SK-N-SH treated with all-trans-retinoic acid at 6 μM for 48 hours (cell line): ENCODE results near the gene MAPK8.

Experiments used
- ARNTL ChIP-seq: fragments of 450-650 bp; formaldehyde crosslinking; IDR thresholded peaks from 2 replicates; pipeline ENCODE4 v1.5.0; 2020; ENCODE audit warnings: low read depth, mild to moderate bottlenecking, moderate library complexity, borderline replicate concordance
- BACH2 ChIP-seq: fragments of 250-450 bp; sonication (Bioruptor Pico); IDR thresholded peaks from 2 replicates; pipeline ENCODE4 v1.9.0; 2021; ENCODE audit warnings: mild to moderate bottlenecking, borderline replicate concordance
- CSDC2 ChIP-seq: fragments of 250-450 bp; sonication (Bioruptor Pico); IDR thresholded peaks from 2 replicates; pipeline ENCODE4 v1.5.0; 2020; ENCODE audit warnings: mild to moderate bottlenecking, moderate library complexity
- OSR1 ChIP-seq: fragments of 250-450 bp; sonication (Bioruptor Pico); IDR thresholded peaks from 2 replicates; pipeline ENCODE4 v1.8.0; 2022; ENCODE audit warnings: moderate library complexity, mild to moderate bottlenecking, inconsistent platforms
- PPARA ChIP-seq: fragments of 250-450 bp; sonication (Bioruptor Pico); IDR thresholded peaks from 2 replicates; pipeline ENCODE4 v1.5.0; 2020; ENCODE audit warnings: mild to moderate bottlenecking, borderline replicate concordance
- RARB ChIP-seq: fragments of 250-450 bp; sonication (Bioruptor Pico); IDR thresholded peaks from 2 replicates; pipeline ENCODE4 v1.8.0; 2021; ENCODE audit warnings: mild to moderate bottlenecking, moderate library complexity
- ZFP3 ChIP-seq: fragments of 250-450 bp; sonication (Bioruptor Pico); IDR thresholded peaks from 2 replicates; pipeline ENCODE4 v1.5.0; 2020; ENCODE audit warnings: mild to moderate bottlenecking, moderate library complexity
- ZNF8 ChIP-seq: fragments of 450-650 bp; formaldehyde crosslinking; IDR thresholded peaks from 2 replicates; pipeline ENCODE4 v1.5.0; 2020; ENCODE audit warnings: mild to moderate bottlenecking, moderate library complexity
- TF ChIP-seq, protein P1 (sequence below): fragments of 250-450 bp; sonication (Bioruptor Pico); IDR thresholded peaks from 2 replicates; pipeline ENCODE4 v1.8.0; 2020; ENCODE audit warnings: mild to moderate bottlenecking, moderate library complexity, borderline replicate concordance
- TF ChIP-seq, protein P2 (sequence below): fragments of 250-450 bp; sonication (Bioruptor Pico); IDR thresholded peaks from 2 replicates; pipeline ENCODE4 v1.8.0; 2021; ENCODE audit warnings: low read depth, mild to moderate bottlenecking, moderate library complexity, borderline replicate concordance
- TF ChIP-seq, protein P3 (sequence below): fragments of 250-450 bp; sonication (Bioruptor Pico); IDR thresholded peaks from 2 replicates; pipeline ENCODE4 v1.5.0; 2020; ENCODE audit warnings: mild to moderate bottlenecking, moderate library complexity

GRCh38 chr10:48378675-48379074 is 72.2 kb downstream of the MAPK8 start:
- TF ChIP-seq, protein P1, sequence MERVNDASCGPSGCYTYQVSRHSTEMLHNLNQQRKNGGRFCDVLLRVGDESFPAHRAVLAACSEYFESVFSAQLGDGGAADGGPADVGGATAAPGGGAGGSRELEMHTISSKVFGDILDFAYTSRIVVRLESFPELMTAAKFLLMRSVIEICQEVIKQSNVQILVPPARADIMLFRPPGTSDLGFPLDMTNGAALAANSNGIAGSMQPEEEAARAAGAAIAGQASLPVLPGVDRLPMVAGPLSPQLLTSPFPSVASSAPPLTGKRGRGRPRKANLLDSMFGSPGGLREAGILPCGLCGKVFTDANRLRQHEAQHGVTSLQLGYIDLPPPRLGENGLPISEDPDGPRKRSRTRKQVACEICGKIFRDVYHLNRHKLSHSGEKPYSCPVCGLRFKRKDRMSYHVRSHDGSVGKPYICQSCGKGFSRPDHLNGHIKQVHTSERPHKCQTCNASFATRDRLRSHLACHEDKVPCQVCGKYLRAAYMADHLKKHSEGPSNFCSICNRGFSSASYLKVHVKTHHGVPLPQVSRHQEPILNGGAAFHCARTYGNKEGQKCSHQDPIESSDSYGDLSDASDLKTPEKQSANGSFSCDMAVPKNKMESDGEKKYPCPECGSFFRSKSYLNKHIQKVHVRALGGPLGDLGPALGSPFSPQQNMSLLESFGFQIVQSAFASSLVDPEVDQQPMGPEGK (CRISPR knock-in tag) = no peak
- TF ChIP-seq, protein P2, sequence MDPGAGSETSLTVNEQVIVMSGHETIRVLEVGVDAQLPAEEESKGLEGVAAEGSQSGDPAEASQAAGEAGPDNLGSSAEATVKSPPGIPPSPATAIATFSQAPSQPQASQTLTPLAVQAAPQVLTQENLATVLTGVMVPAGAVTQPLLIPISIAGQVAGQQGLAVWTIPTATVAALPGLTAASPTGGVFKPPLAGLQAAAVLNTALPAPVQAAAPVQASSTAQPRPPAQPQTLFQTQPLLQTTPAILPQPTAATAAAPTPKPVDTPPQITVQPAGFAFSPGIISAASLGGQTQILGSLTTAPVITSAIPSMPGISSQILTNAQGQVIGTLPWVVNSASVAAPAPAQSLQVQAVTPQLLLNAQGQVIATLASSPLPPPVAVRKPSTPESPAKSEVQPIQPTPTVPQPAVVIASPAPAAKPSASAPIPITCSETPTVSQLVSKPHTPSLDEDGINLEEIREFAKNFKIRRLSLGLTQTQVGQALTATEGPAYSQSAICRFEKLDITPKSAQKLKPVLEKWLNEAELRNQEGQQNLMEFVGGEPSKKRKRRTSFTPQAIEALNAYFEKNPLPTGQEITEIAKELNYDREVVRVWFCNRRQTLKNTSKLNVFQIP (CRISPR knock-in tag) = no peak
- TF ChIP-seq OSR1 = no peak
- TF ChIP-seq ARNTL (CRISPR knock-in tag) = no peak
- TF ChIP-seq BACH2 (CRISPR knock-in tag) = no peak
- no peak for TF ChIP-seq ZFP3 (CRISPR knock-in tag)
- TF ChIP-seq RARB (CRISPR knock-in tag) = no peak
- no peak for TF ChIP-seq PPARA (CRISPR knock-in tag)
- TF ChIP-seq CSDC2 (CRISPR knock-in tag) = no peak
- TF ChIP-seq ZNF8 (CRISPR knock-in tag) = no peak
- TF ChIP-seq, protein P3, sequence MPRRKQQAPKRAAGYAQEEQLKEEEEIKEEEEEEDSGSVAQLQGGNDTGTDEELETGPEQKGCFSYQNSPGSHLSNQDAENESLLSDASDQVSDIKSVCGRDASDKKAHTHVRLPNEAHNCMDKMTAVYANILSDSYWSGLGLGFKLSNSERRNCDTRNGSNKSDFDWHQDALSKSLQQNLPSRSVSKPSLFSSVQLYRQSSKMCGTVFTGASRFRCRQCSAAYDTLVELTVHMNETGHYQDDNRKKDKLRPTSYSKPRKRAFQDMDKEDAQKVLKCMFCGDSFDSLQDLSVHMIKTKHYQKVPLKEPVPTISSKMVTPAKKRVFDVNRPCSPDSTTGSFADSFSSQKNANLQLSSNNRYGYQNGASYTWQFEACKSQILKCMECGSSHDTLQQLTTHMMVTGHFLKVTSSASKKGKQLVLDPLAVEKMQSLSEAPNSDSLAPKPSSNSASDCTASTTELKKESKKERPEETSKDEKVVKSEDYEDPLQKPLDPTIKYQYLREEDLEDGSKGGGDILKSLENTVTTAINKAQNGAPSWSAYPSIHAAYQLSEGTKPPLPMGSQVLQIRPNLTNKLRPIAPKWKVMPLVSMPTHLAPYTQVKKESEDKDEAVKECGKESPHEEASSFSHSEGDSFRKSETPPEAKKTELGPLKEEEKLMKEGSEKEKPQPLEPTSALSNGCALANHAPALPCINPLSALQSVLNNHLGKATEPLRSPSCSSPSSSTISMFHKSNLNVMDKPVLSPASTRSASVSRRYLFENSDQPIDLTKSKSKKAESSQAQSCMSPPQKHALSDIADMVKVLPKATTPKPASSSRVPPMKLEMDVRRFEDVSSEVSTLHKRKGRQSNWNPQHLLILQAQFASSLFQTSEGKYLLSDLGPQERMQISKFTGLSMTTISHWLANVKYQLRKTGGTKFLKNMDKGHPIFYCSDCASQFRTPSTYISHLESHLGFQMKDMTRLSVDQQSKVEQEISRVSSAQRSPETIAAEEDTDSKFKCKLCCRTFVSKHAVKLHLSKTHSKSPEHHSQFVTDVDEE (CRISPR knock-in tag) = no peak
